Adrenal gland (tissue), 12 donors: ENCODE results near the gene JPH2. TPM values are rescaled to one million over a fixed set of nuclear protein-coding genes. Genes with fewer than 3 reads are reported as not detected.

Experiments used
- DNase-seq, 7 donors: peaks; one replicate each; pipeline ENCODE4 v3.0.0-alpha.2; 2019 to 2020
- H3K27ac ChIP-seq, 5 donors: fragments of 200-600 bp; sonication (generic) in 4 of 5; 1 replicate in 3 of 5; 2 replicates in 2 of 5; pipeline versions ENCODE4 v1.5.1 to v1.8.0; 2016 to 2020; ENCODE audit warnings: mild to moderate bottlenecking in 1 of 5
- H3K27me3 ChIP-seq: fragments of 200-600 bp; 2 replicates; pipeline ENCODE4 v1.8.0; 2021
- H3K36me3 ChIP-seq, 2 donors: fragments of 200-600 bp; replicated peaks in 1 of 2; 1 replicate in 1 of 2; 2 replicates in 1 of 2; pipeline versions ENCODE4 v1.5.1 to v1.8.0; 2018 to 2022
- H3K4me1 ChIP-seq, 2 donors: fragments of 200-600 bp; replicated peaks in 1 of 2; 1 replicate in 1 of 2; 2 replicates in 1 of 2; pipeline versions ENCODE4 v1.5.1 to v1.8.0; 2018 to 2021
- H3K4me3 ChIP-seq, 4 donors: fragments of 200-600 bp; sonication (generic) in 3 of 4; one replicate each; pipeline ENCODE4 v1.5.1; 2016 to 2018
- H3K9me3 ChIP-seq, 3 donors: fragments of 200-600 bp; sonication (generic) in 1 of 3; replicated peaks in 1 of 3; 1 replicate in 2 of 3; 2 replicates in 1 of 3; pipeline versions ENCODE4 v1.5.1 to v1.8.0; 2016 to 2021
- CTCF ChIP-seq, 6 experiments: fragments of 450-650 bp in 4 of 6; fragments of 200-600 bp in 2 of 6; sonication (generic) in 1 of 6; IDR thresholded peaks; 1 replicate in 5 of 6; 2 replicates in 1 of 6; pipeline versions ENCODE4 v1.5.1 to v1.8.0; 2016 to 2021; ENCODE audit warnings: antibody characterized with exemption in 6 of 6, mild to moderate bottlenecking in 2 of 6, moderate library complexity in 1 of 6
- POLR2A ChIP-seq, 2 donors: fragments of 450-650 bp; IDR thresholded peaks; one replicate each; pipeline ENCODE4 v1.6.1; 2017; ENCODE audit warnings: antibody characterized with exemption in 2 of 2, mild to moderate bottlenecking in 2 of 2, moderate library complexity in 1 of 2
- WGBS, 4 donors: extraction: QIAGEN DNeasy Blood & Tissue Kit in 2 of 4; methylation state at CpG; one replicate each; pipeline versions ENCODE4 v1.1.5 to v1.1.7; 2013 to 2017; 5-methylcytosine and 5-hydroxymethylcytosine counted together
- intact Hi-C, 2 donors: fragments of 100-400 bp; cut with DNase I; formaldehyde crosslinking; loops; one replicate each; pipeline versions ENCODE4 v1.14.1 to v1.15.0; 2022 to 2023
- polyA plus RNA-seq, 3 donors: library from polyadenylated mRNA; stranded (reverse); fragments of 200-250 nt in 2 of 3; fragments of 350-450 nt in 1 of 3; fragmentation: Illumina TruSeq in 1 of 3; extraction: RNeasy Lipid Tissue Mini Kit (QIAGEN cat#74804) in 1 of 3; gene quantifications; one replicate each; pipeline ENCODE4 v1.2.3, GENCODE V29; 2013 to 2014
- total RNA-seq, 9 donors: library from RNA; depleted of rRNA in 4 of 9; stranded (reverse); fragments of >200 nt in 4 of 9; fragments of 120-200 nt in 1 of 9; fragmentation: NEBNext Ultra II Directional in 1 of 9; extraction: Animal tissue kit (Norgen Biotek cat#: 25700) in 1 of 9; gene quantifications; one replicate each; pipeline versions ENCODE4 v1.1.0 to v1.2.4, GENCODE V29; 2013 to 2023
- donor health status: healthy with polysubstance abuse.
- donor health status: Bipolar disorder and iron deficiency.
- donor health status: DM: yes; HTN: yes; CAD: no.
- donor health status: DM: no; HTN: no; CAD: no.
- donor health status: DM: no; HTN: no; CAD: no.
- donor health status: DM: yes; HTN: yes; CAD: no.

Gene JPH2
- total and polyA plus RNA-seq, 12 donors = 0.59 to 13.0 (median 3.4) TPM

- Histone ChIP-seq H3K27ac (no peak overlapping the region), H3K27me3 (no peaks in the 10 kb centered on the region), H3K4me1 (no peaks in the 10 kb centered on the region), H3K9me3 (no peaks in the 10 kb centered on the region), H3K4me3 (no peak overlapping the region), H3K36me3 (no peaks in the 10 kb centered on the region)
- no peak for TF ChIP-seq CTCF (IDR thresholded peaks at IDR 0.05)
- DNase-seq = no peak
- WGBS, 4 donors = 90 to 100% (median 93%) methylated on average over 2 to 3 of the region's 3 CpGs
- intact Hi-C loops = no loop called here
Measured at GRCh38 chr20:44126445-44126844, 60.5 kb downstream of the JPH2 start.

- Histone ChIP-seq H3K36me3 (no peaks in the 10 kb centered on the region), H3K27me3 (no peaks in the 10 kb centered on the region), H3K27ac (no peak overlapping the region), H3K4me3 (no peak overlapping the region), H3K4me1 (no peaks in the 10 kb centered on the region), H3K9me3 (no peaks in the 10 kb centered on the region)
- 77 to 88% (median 81%) methylated on average over 10 to 12 of the region's 12 CpGs for WGBS, 4 donors
- DNase-seq = no peak
- TF ChIP-seq POLR2A (IDR thresholded peaks at IDR 0.05) (no peak), CTCF (IDR thresholded peaks at IDR 0.05) (no peak)
- intact Hi-C loops = no loop called here
Measured at GRCh38 chr20:44125332-44126127, 61.5 kb downstream of the JPH2 start.

- Histone ChIP-seq H3K27ac (no peak overlapping the region), H3K27me3 (no peaks in the 10 kb centered on the region), H3K4me3 (no peak overlapping the region), H3K36me3 (no peaks in the 10 kb centered on the region), H3K4me1 (no peaks in the 10 kb centered on the region), H3K9me3 (no peaks in the 10 kb centered on the region)
- no peak for DNase-seq
- intact Hi-C loops = no loop called here
- TF ChIP-seq POLR2A (IDR thresholded peaks at IDR 0.05) (no peak), CTCF (IDR thresholded peaks at IDR 0.05) (no peak)
- WGBS, 4 donors = 90 to 91% (median 91%) methylated on average over 8 of the region's 8 CpGs
Measured at GRCh38 chr20:44123874-44124535, 63.0 kb downstream of the JPH2 start.

- intact Hi-C loops = no loop called here
- H3K4me1 ChIP-seq = no peaks in the 10 kb centered on the region
- no peaks in the 10 kb centered on the region for H3K36me3 ChIP-seq
- no peak overlapping the region for H3K4me3 ChIP-seq
- no peak for TF ChIP-seq CTCF (IDR thresholded peaks at IDR 0.05)
- TF ChIP-seq POLR2A (IDR thresholded peaks at IDR 0.05) = no peak
- H3K27me3 ChIP-seq = no peaks in the 10 kb centered on the region
- no peak overlapping the region for H3K27ac ChIP-seq
- H3K9me3 ChIP-seq = no peaks in the 10 kb centered on the region
- no peak for DNase-seq
- WGBS, 4 donors = 75 to 85% (median 78%) methylated on average over 7 of the region's 7 CpGs
Measured at GRCh38 chr20:44123251-44123650, 63.7 kb downstream of the JPH2 start.
